ENCODE results near the gene TEP1. TPM values are rescaled to one million over a fixed set of nuclear protein-coding genes. Genes with fewer than 3 reads are reported as not detected.

The TEP1 gene
- total RNA-seq, 4 donors from 2014 or later = 13.5 to 44.8 (median 27.0) TPM

DNA sequence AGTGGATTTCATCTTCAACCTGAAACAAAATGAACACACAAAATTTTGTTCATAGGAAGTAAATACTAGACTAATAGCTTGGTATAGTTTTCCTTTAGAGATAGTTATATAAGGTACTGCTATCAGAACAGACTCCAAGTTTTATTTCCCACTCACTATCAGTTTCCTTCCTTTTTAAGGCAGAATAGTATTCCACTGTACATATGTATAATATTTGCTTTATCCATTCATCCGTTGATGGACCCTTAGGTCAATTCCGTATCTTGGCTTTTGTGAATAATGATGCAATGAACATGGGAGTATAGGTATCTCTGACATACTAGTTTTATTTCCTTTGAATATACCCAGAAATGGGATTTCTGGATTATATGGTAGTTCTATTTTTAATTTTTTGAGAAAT lies 83.9 kb downstream of the TEP1 start:
- Histone ChIP-seq H3K27me3 (no peaks in the 10 kb centered on the region), H3K4me1 (peaks cover 0 to 4% of the 10 kb centered on the region in 2 donors), H3K4me3 (no peak overlapping the region), H3K36me3 (no peaks in the 10 kb centered on the region), H3K9me3 (no peaks in the 10 kb centered on the region), H3K27ac (no peak overlapping the region)
- no peak for TF ChIP-seq POLR2A (IDR thresholded peaks at IDR 0.05)
- TF ChIP-seq, protein P1, sequence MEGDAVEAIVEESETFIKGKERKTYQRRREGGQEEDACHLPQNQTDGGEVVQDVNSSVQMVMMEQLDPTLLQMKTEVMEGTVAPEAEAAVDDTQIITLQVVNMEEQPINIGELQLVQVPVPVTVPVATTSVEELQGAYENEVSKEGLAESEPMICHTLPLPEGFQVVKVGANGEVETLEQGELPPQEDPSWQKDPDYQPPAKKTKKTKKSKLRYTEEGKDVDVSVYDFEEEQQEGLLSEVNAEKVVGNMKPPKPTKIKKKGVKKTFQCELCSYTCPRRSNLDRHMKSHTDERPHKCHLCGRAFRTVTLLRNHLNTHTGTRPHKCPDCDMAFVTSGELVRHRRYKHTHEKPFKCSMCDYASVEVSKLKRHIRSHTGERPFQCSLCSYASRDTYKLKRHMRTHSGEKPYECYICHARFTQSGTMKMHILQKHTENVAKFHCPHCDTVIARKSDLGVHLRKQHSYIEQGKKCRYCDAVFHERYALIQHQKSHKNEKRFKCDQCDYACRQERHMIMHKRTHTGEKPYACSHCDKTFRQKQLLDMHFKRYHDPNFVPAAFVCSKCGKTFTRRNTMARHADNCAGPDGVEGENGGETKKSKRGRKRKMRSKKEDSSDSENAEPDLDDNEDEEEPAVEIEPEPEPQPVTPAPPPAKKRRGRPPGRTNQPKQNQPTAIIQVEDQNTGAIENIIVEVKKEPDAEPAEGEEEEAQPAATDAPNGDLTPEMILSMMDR (IDR thresholded peaks at IDR 0.05) = no peak
- intact Hi-C loops (cut with DNase I; ENCODE audit: low total_unique reads) = no loop called here
- no peak for DNase-seq

DNA sequence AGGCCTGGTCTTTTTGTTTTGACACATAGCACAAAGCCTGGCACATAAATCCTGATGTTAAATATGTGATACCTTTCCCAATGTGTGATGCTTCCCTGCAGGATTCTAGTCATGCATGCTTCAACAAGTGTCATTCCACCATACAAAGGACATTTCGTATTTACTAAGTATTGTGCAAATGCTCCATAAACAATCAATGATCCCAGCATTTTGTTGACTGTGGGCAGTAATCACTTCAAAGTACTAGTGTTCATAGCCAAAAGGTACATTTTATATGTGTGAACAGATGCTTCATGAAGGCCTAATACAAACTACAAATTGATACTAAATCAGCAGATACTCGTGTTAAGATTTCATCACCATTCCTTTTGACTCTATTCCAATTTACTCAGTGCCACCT lies 84.6 kb downstream of the TEP1 start:
- TF ChIP-seq, protein P1 (IDR thresholded peaks at IDR 0.05) = no peak
- no peak for TF ChIP-seq POLR2A (IDR thresholded peaks at IDR 0.05)
- Histone ChIP-seq H3K4me1 (peaks cover 0 to 4% of the 10 kb centered on the region in 2 donors), H3K27me3 (no peaks in the 10 kb centered on the region), H3K27ac (no peak overlapping the region), H3K9me3 (no peaks in the 10 kb centered on the region), H3K36me3 (no peaks in the 10 kb centered on the region), H3K4me3 (no peak overlapping the region)
- DNase-seq = no peak
- intact Hi-C loops (cut with DNase I; ENCODE audit: low total_unique reads) = no loop called here

DNA sequence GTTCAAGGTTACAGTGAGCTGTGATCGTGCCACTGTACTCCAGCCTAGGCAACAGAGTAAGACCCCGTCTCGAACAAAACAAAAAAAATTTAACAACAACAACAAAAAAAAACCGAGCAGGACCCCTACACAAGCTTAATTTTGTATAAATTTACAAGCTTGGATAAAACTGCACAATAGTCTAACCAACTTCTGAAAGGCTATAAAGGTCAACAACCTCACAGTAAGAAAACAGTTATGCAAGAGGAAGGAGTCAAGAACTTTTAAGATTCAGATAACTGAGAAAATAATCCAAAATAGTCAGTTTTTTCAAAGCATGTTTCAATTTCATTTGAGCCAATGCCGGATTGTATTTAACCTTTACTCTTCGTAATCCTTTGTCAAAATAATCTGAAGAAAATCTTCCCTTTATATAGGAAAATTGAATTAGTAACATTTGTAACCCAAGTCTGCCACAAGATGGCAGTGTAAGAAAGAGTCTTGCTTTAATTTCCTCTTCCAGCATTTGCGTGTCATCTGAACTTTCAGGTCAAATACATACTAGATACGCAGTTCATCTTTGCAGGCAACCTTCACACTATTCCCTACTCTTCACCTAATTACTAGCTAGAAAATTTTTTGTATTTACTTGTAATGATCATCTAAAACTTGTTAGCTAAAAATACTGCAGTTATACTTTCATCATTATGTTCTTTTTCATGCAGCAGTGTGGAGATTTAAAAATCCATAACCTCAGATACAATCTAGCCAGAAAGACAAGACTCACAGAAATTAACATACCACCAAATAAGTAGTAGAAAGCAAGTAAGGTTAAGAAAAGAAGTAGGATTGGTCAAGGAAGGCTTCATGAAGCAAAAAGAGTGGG lies 86.1 kb downstream of the TEP1 start:
- intact Hi-C loops (cut with DNase I; ENCODE audit: low total_unique reads) = no loop called here
- Histone ChIP-seq H3K9me3 (no peaks in the 10 kb centered on the region), H3K27me3 (no peaks in the 10 kb centered on the region), H3K36me3 (no peaks in the 10 kb centered on the region), H3K27ac (peak overlapping the region; percentile 43 to 44), H3K4me3 (no peak overlapping the region), H3K4me1 (peaks cover 0 to 4% of the 10 kb centered on the region in 2 donors)
- peak in 1 of 2 donors; percentile 28 for DNase-seq
- TF ChIP-seq, protein P1 (IDR thresholded peaks at IDR 0.05) = peak; percentile 67 to 75 (median 72)
- no peak for TF ChIP-seq POLR2A (IDR thresholded peaks at IDR 0.05)

DNA sequence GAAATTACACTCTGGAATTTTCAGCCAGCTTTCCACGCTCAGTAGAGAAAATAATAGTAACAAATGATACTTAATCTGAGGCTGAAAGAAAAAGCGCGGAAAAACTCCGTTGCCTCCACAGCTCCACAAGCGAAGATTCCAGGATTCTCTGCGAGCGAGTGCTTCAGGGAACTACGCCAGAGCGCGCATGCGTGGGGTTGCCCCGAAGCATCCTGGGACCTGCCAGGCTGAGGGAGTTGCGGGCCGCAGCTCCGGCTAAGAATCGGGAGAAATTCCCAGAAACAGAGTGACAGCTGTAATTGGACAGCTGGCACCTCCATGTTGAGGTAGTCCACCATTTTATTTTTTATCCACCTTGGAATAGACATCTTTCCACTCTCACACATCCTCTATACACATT lies 95.6 kb downstream of the TEP1 start:
- Histone ChIP-seq H3K36me3 (no peaks in the 10 kb centered on the region), H3K4me1 (no peaks in the 10 kb centered on the region)
- TF ChIP-seq, protein P1 (IDR thresholded peaks at IDR 0.05) = no peak
- no peak for TF ChIP-seq POLR2A (IDR thresholded peaks at IDR 0.05)

More for the DNA sequence above, 95.6 kb downstream of the TEP1 start:
- intact Hi-C loops (cut with DNase I; ENCODE audit: low total_unique reads) = no loop called here
- Histone ChIP-seq H3K4me3 (no peak overlapping the region), H3K9me3 (no peaks in the 10 kb centered on the region), H3K27ac (no peak overlapping the region), H3K27me3 (no peaks in the 10 kb centered on the region)
- DNase-seq = no peak

Small RNAs within 50 kb of the gene (small RNA-seq; reads per million reads assigned to genes)
- gene RNA5SP382 = 0.73 reads per million, percentile 28 among the genes with 10 or more reads in this experiment
- gene SNORA79B = not detected
- 467 reads per million, percentile 97 among the genes with 10 or more reads in this experiment for gene SNORD126

Other genes starting within 250 kb of the TEP1 start
- not detected for gene OR11G2, start 222.6 kb downstream of the TEP1 start, total RNA-seq
- gene OR11H6, start 189.8 kb downstream of the TEP1 start, total RNA-seq = not detected
- gene OR11H7, start 184.5 kb downstream of the TEP1 start, total RNA-seq = not detected
- gene OR11H4, start 174.2 kb downstream of the TEP1 start, total RNA-seq = not detected
- 10 to 100 TPM in 3 of 4 donors, 1 to 10 TPM in 1; 6.5 to 43.8 (median 17.7) TPM for gene TTC5, start 107.5 kb downstream of the TEP1 start, total RNA-seq
- 100 to 1,000 TPM in 1 of 4 donors, 10 to 100 TPM in 3; 45.1 to 118 (median 60.4) TPM for gene CCNB1IP1, start 80.2 kb downstream of the TEP1 start, total RNA-seq
- gene PARP2, start 69.9 kb downstream of the TEP1 start, total RNA-seq = 10 to 100 TPM in 3 of 4 donors, 1 to 10 TPM in 1; 1.8 to 22.5 (median 16.0) TPM
- 1 to 10 TPM in 3 of 4 donors, not detected in 1; 1.3 to 2.8 (median 2.1) TPM for gene KLHL33, start 22.7 kb upstream of the TEP1 start, total RNA-seq
- gene OSGEP, start 41.3 kb upstream of the TEP1 start, total RNA-seq = 100 to 1,000 TPM in 1 of 4 donors, 10 to 100 TPM in 3; 38.7 to 105 (median 53.0) TPM
- gene APEX1, start 41.7 kb upstream of the TEP1 start, total RNA-seq = 100 to 1,000 TPM in 1 of 4 donors, 10 to 100 TPM in 3; 52.4 to 208 (median 93.3) TPM
- gene PIP4P1, start 47.9 kb upstream of the TEP1 start, total RNA-seq = 10 to 100 TPM; 16.4 to 39.1 (median 22.8) TPM
- gene PNP, start 55.9 kb upstream of the TEP1 start, total RNA-seq = 10 to 100 TPM; 12.7 to 46.9 (median 14.3) TPM
- gene RNASE10, start 92.0 kb upstream of the TEP1 start, total RNA-seq = under 1 TPM in 1 of 4 donors, not detected in 3; 0.76 TPM
- gene RNASE9, start 147.5 kb upstream of the TEP1 start, total RNA-seq = not detected
- gene RNASE11, start 174.5 kb upstream of the TEP1 start, total RNA-seq = not detected
- gene RNASE12, start 177.9 kb upstream of the TEP1 start, total RNA-seq = not detected
- not detected for gene OR6S1, start 228.2 kb upstream of the TEP1 start, total RNA-seq